GM23338 (cell line): Measurements from ENCODE around the gene INTS2. TPM values are rescaled to one million over a fixed set of nuclear protein-coding genes. Genes with fewer than 3 reads are reported as not detected.

ENCODE experiments used
- ATAC-seq: fragments of 200-7000 bp; cut with Tn5 transposase; 3 replicates; pipeline ENCODE4 v1.9.1; 2020
- DNase-seq: peaks from one replicate; pipeline ENCODE4 v3.0.0-alpha.2; 2015; ENCODE audit warnings: low spot score
- H2AFZ ChIP-seq: fragments of 200-600 bp; sonication (generic); 2 replicates; pipeline ENCODE4 v1.8.0; 2016; ENCODE audit warnings: antibody characterized with exemption, mild to moderate bottlenecking, moderate library complexity
- H3F3A ChIP-seq: fragments of 200-600 bp; sonication (generic); replicated peaks from 2 replicates; pipeline ENCODE4 v1.8.0; 2017; ENCODE audit warnings: antibody characterized with exemption, mixed run types, low read depth
- H3K27ac ChIP-seq: fragments of 200-600 bp; sonication (generic); 2 replicates; pipeline ENCODE4 v1.6.1; 2016; ENCODE audit warnings: low read depth
- H3K27me3 ChIP-seq: fragments of 200-600 bp; sonication (generic); 2 replicates; pipeline ENCODE4 v1.8.0; 2016; ENCODE audit warnings: mild to moderate bottlenecking, mixed run types, moderate library complexity; ENCODE audit not compliant: insufficient read depth
- H3K36me3 ChIP-seq: fragments of 200-600 bp; sonication (generic); 2 replicates; pipeline ENCODE4 v1.8.0; 2016; ENCODE audit warnings: mild to moderate bottlenecking; ENCODE audit not compliant: insufficient read depth
- H3K4me1 ChIP-seq: fragments of 200-600 bp; sonication (generic); 2 replicates; pipeline ENCODE4 v1.8.0; 2016; ENCODE audit warnings: mild to moderate bottlenecking, moderate library complexity; ENCODE audit not compliant: insufficient read depth
- H3K4me2 ChIP-seq: fragments of 200-600 bp; sonication (generic); 2 replicates; pipeline ENCODE4 v1.7.1; 2017; ENCODE audit warnings: mixed run types
- H3K4me3 ChIP-seq: fragments of 200-600 bp; sonication (generic); 2 replicates; pipeline ENCODE4 v1.6.1; 2016; ENCODE audit warnings: mixed run types
- H3K79me2 ChIP-seq: fragments of 200-600 bp; sonication (generic); replicated peaks from 2 replicates; pipeline ENCODE4 v1.8.0; 2017; ENCODE audit warnings: mild to moderate bottlenecking; ENCODE audit not compliant: insufficient read depth
- H3K9me2 ChIP-seq: fragments of 200-600 bp; sonication (generic); 2 replicates; pipeline ENCODE4 v1.8.0; 2017; ENCODE audit not compliant: insufficient read depth
- H4K20me1 ChIP-seq: fragments of 200-600 bp; sonication (generic); replicated peaks from 2 replicates; pipeline ENCODE4 v1.8.0; 2017; ENCODE audit warnings: mild to moderate bottlenecking; ENCODE audit not compliant: insufficient read depth
- H3K27ac Mint-ChIP-seq: 2 replicates; pipeline ENCODE4 v1.8.0; 2020; ENCODE audit warnings: inconsistent platforms, mild to moderate bottlenecking, moderate library complexity, mixed read lengths
- H3K27me3 Mint-ChIP-seq: 3 replicates; pipeline ENCODE4 v1.8.0; 2022; ENCODE audit warnings: low read depth, mild to moderate bottlenecking, moderate library complexity, mixed read lengths, inconsistent platforms; ENCODE audit not compliant: insufficient read depth, poor library complexity
- H3K36me3 Mint-ChIP-seq: 3 replicates; pipeline ENCODE4 v1.8.0; 2021; ENCODE audit warnings: low read depth, mild to moderate bottlenecking, inconsistent platforms, moderate library complexity, mixed read lengths
- H3K4me1 Mint-ChIP-seq: 3 replicates; pipeline ENCODE4 v1.8.0; 2020; ENCODE audit warnings: mild to moderate bottlenecking, inconsistent platforms, mixed read lengths
- H3K4me3 Mint-ChIP-seq: 3 replicates; pipeline ENCODE4 v1.8.0; 2021; ENCODE audit warnings: moderate library complexity, mild to moderate bottlenecking, inconsistent platforms, mixed read lengths
- H3K9me3 Mint-ChIP-seq: 3 replicates; pipeline ENCODE4 v1.8.0; 2020; ENCODE audit warnings: moderate library complexity, mild to moderate bottlenecking, inconsistent platforms, mixed read lengths
- CREB1 ChIP-seq: fragments of 250-450 bp; sonication (Bioruptor Pico); IDR thresholded peaks from 2 replicates; pipeline ENCODE4 v1.5.0; 2020; ENCODE audit warnings: low read depth, mild to moderate bottlenecking, moderate library complexity
- CTCF ChIP-seq, 2 experiments: fragments of 200-600 bp in 1 of 2; sonication (generic) in 1 of 2; conservative IDR thresholded peaks; 2 replicates each; pipeline versions ENCODE4 v1.5.1 to v1.6.1; 2016 to 2017; ENCODE audit warnings: antibody characterized with exemption in 2 of 2, low read depth in 2 of 2, mild to moderate bottlenecking in 2 of 2, moderate library complexity in 1 of 2
- ETS1 ChIP-seq: IDR thresholded peaks from 2 replicates; pipeline ENCODE4 v1.6.1; 2016; ENCODE audit warnings: antibody characterized with exemption
- EZH2 ChIP-seq: fragments of 200-600 bp; sonication (generic); IDR thresholded peaks from one replicate; pipeline ENCODE4 v1.8.0; 2017; ENCODE audit warnings: antibody characterized with exemption, mild to moderate bottlenecking, low read depth; ENCODE audit not compliant: unreplicated experiment
- STAT1 ChIP-seq: IDR thresholded peaks from one replicate; pipeline ENCODE4 v1.6.1; 2016; ENCODE audit warnings: antibody characterized with exemption; ENCODE audit not compliant: unreplicated experiment
- ZNF462 ChIP-seq: fragments of 250-450 bp; sonication (Bioruptor Pico); IDR thresholded peaks from 2 replicates; pipeline ENCODE4 v1.5.0; 2020; ENCODE audit warnings: mild to moderate bottlenecking, moderate library complexity
- polyA plus RNA-seq: library from polyadenylated mRNA; unstranded; fragments of >200 nt; fragmentation: Nextera tagmentation; extraction: Ambion mirVana; gene quantifications from 2 replicates; pipeline ENCODE4 v1.2.1, GENCODE V29; 2016
- total RNA-seq: library from RNA; depleted of rRNA; stranded (reverse); fragments of >200 nt; shearing (Covaris generic); gene quantifications from 2 replicates; pipeline ENCODE4 v1.2.3, GENCODE V29; 2014

Gene INTS2
- total and polyA plus RNA-seq, 2 experiments from 2014 or later = 5.9 to 31.6 TPM

- TF ChIP-seq ZNF462 (CRISPR knock-in tag) = no peak
- no peak for TF ChIP-seq EZH2
- TF ChIP-seq STAT1 = no peak
Observed at GRCh38 chr17:61833536-61834193, 94.1 kb downstream of the INTS2 start (continued).

- Mint-ChIP-seq H3K4me1 (no peaks in the 10 kb centered on the region), H3K27me3 (no peaks in the 10 kb centered on the region), H3K9me3 (peaks cover 8% of the 10 kb centered on the region; the same call in 2 of the 3 replicates), H3K36me3 (peaks cover 22% of the 10 kb centered on the region), H3K4me3 (no peak overlapping the region), H3K27ac (no peak overlapping the region)
- Histone ChIP-seq H3K4me3 (no peak overlapping the region), H3K9me2 (no peaks in the 10 kb centered on the region), H3K4me2 (no peak overlapping the region), H4K20me1 (no peaks in the 10 kb centered on the region), H3K27me3 (no peaks in the 10 kb centered on the region), H3K79me2 (no peaks in the 10 kb centered on the region), H3K4me1 (no peaks in the 10 kb centered on the region), H3K27ac (no peak overlapping the region), H3K36me3 (peaks cover 5% of the 10 kb centered on the region; the same call in 1 of the 2 replicates), H3F3A (no peaks in the 10 kb centered on the region), H2AFZ (no peak overlapping the region)
- ATAC-seq = no peak
- no peak for DNase-seq
- TF ChIP-seq CTCF (conservative IDR thresholded peaks at IDR 0.05; ENCODE audit: low read depth in 2 of 2) (no peak), ETS1 (no peak), CREB1 (CRISPR knock-in tag) (no peak)
Observed at GRCh38 chr17:61832463-61832862, 95.3 kb downstream of the INTS2 start.
